ENCODE results near the gene GJD3.

DNA sequence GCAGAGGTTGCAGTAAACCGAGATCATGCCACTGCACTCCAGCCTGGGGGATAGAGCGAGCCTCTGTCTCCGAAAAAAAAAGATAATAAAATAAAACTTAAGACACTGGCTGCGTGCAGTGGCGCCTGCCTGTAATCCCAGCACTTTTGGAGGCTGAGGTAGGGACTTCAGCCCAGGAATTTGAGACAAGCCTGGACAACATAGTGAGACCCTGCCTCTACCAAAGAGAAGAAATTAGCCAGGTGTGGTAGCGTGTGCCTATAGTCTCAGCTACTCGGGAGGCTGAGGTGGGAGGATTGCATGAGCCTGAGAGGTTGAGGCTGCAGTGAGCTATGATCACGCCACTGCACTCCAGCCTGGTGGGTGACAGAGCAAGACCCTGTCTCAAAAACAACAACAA is 28.9 kb downstream of the GJD3 start:
- TF ChIP-seq TAF1 (IDR thresholded peaks at IDR 0.05; ENCODE audit: borderline replicate concordance, low read depth, low read length) (no peak), POLR2A (IDR thresholded peaks at IDR 0.05; ENCODE audit: low read depth, low read length) (no peak), POLR2AphosphoS5 (IDR thresholded peaks at IDR 0.05; ENCODE audit: low read depth, low read length) (no peak)
